HepG2 (cell line): ENCODE measurements around the gene VCX2. TPM values are rescaled to one million over a fixed set of nuclear protein-coding genes. Genes with fewer than 3 reads are reported as not detected.

Experiments used
- ATAC-seq: fragments of 200-7000 bp; cut with Tn5 transposase; 3 replicates; pipeline ENCODE4 v1.9.1; 2020; ENCODE audit warnings: mild to moderate bottlenecking, moderate library complexity
- BruUV-seq: library from RNA; stranded (reverse); fragments of 400-500 nt; replicated peaks from 2 replicates; lab custom pipeline; 2021; lab: Mats Ljungman, UMichigan
- CTCF ChIA-PET: fragments of 300-600 bp; formaldehyde crosslinking; extraction: SDS; loops from one replicate; lab custom pipeline; 2021; ENCODE audit warnings: low total read pairs, inconsistent platforms, low intra/inter-chr PET ratio; lab: Yijun Ruan, JAX
- POLR2A ChIA-PET: fragments of 350-600 bp; sonication (Branson Sonifier 250); formaldehyde crosslinking; loops from one replicate; lab custom pipeline; 2020; ENCODE audit warnings: antibody characterized with exemption, inconsistent platforms; lab: Yijun Ruan, JAX
- DNase-seq: peaks from one replicate; pipeline ENCODE4 v3.0.0-alpha.2; 2015; ENCODE audit warnings: low spot score
- FAIRE-seq: peaks from 3 replicates; lab custom pipeline; 2011; peaks lifted over from hg19 to GRCh38; lab: Jason Lieb, UNC
- H2AFZ ChIP-seq: one replicate; pipeline ENCODE4 v1.6.1; 2011; ENCODE audit warnings: low read length, inconsistent platforms
- H3K27ac ChIP-seq: fragments of 300-600 bp; 3 replicates; pipeline ENCODE4 v1.8.0; 2011; ENCODE audit warnings: mixed run types, mild to moderate bottlenecking, mixed read lengths, low read length, inconsistent platforms; ENCODE audit not compliant: insufficient read depth; ENCODE audit errors: extremely low read length
- H3K27me3 ChIP-seq, 2 experiments: fragments of 200-600 bp in 1 of 2; 2 replicates in 1 of 2; 3 replicates in 1 of 2; pipeline versions ENCODE4 v1.6.0 to v1.8.0; 2011; ENCODE audit warnings: low read length in 2 of 2, mild to moderate bottlenecking in 2 of 2, moderate library complexity in 2 of 2, inconsistent platforms in 1 of 2; ENCODE audit not compliant: insufficient read depth in 2 of 2, control insufficient read depth in 1 of 2
- H3K36me3 ChIP-seq, 2 experiments: fragments of 200-600 bp in 1 of 2; replicated peaks in 1 of 2; 2 replicates in 1 of 2; 3 replicates in 1 of 2; pipeline versions ENCODE4 v1.5.1 to v1.8.0; 2011; ENCODE audit warnings: low read length in 2 of 2, inconsistent platforms in 1 of 2; ENCODE audit not compliant: insufficient read depth in 2 of 2, control insufficient read depth in 1 of 2
- H3K4me1 ChIP-seq: 2 replicates; pipeline ENCODE4 v1.5.1; 2012; ENCODE audit warnings: low read length, inconsistent platforms; ENCODE audit not compliant: insufficient read depth
- H3K4me2 ChIP-seq: 2 replicates; pipeline ENCODE4 v1.6.0; 2011; ENCODE audit warnings: low read depth, low read length, inconsistent platforms
- H3K4me3 ChIP-seq, 3 experiments: fragments of 200-600 bp in 1 of 3; sonication (generic), shearing (Covaris generic) in 1 of 3; replicated peaks in 1 of 3; 2 replicates each; pipeline ENCODE4 v1.5.1; 2011 to 2016; ENCODE audit warnings: low read length in 3 of 3, inconsistent platforms in 2 of 3, low read depth in 2 of 3, mild to moderate bottlenecking in 2 of 3, control low read depth in 1 of 3, mixed read lengths in 1 of 3; ENCODE audit not compliant: insufficient read depth in 1 of 3
- H3K79me2 ChIP-seq: one replicate; pipeline ENCODE4 v1.6.1; 2011; ENCODE audit warnings: low read length, inconsistent platforms; ENCODE audit not compliant: insufficient read depth
- H3K9ac ChIP-seq: 2 replicates; pipeline ENCODE4 v1.6.0; 2011; ENCODE audit warnings: mild to moderate bottlenecking, low read depth, low read length, inconsistent platforms; ENCODE audit not compliant: insufficient read depth
- H3K9me3 ChIP-seq: 2 replicates; pipeline ENCODE4 v1.5.1; 2012; ENCODE audit warnings: mild to moderate bottlenecking, low read length
- H4K20me1 ChIP-seq: 2 replicates; pipeline ENCODE4 v1.6.0; 2011; ENCODE audit warnings: inconsistent platforms, mild to moderate bottlenecking, low read length, moderate library complexity; ENCODE audit not compliant: insufficient read depth
- ERF ChIP-seq: IDR thresholded peaks from 2 replicates; pipeline ENCODE4 v1.6.1; 2018; ENCODE audit warnings: missing biosample characterization, missing genetic modification reagents
- LCORL ChIP-seq, 2 experiments: fragments of 450-650 bp in 1 of 2; sonication (generic) in 1 of 2; formaldehyde crosslinking in 1 of 2; IDR thresholded peaks; 2 replicates each; pipeline versions ENCODE4 v1.5.0 to v1.6.1; 2017 to 2020; ENCODE audit warnings: antibody characterized with exemption in 1 of 2, missing genetic modification reagents in 1 of 2
- SNAI1 ChIP-seq: sonication (generic); formaldehyde crosslinking; IDR thresholded peaks from 2 replicates; pipeline ENCODE4 v1.5.0; 2020; ENCODE audit warnings: mild to moderate bottlenecking, missing genetic modification reagents, borderline replicate concordance
- THYN1 ChIP-seq: sonication (generic); formaldehyde crosslinking; IDR thresholded peaks from 2 replicates; pipeline ENCODE4 v1.8.1; 2023; ENCODE audit warnings: low read depth, mild to moderate bottlenecking, moderate library complexity, missing genetic modification reagents, borderline replicate concordance
- TRIM24 ChIP-seq: sonication (generic); formaldehyde crosslinking; IDR thresholded peaks from 2 replicates; pipeline ENCODE4 v1.8.0; 2022; ENCODE audit warnings: mild to moderate bottlenecking, missing genetic modification reagents
- ZNF124 ChIP-seq: sonication (generic); formaldehyde crosslinking; IDR thresholded peaks from 2 replicates; pipeline ENCODE4 v1.4.0; 2020; ENCODE audit warnings: missing genetic modification reagents
- ZNF331 ChIP-seq: sonication (generic); formaldehyde crosslinking; IDR thresholded peaks from 2 replicates; pipeline ENCODE4 v1.4.0; 2020; ENCODE audit warnings: missing genetic modification reagents
- ZNF615 ChIP-seq: sonication (generic); formaldehyde crosslinking; IDR thresholded peaks from 2 replicates; pipeline ENCODE4 v1.5.0; 2020; ENCODE audit warnings: mild to moderate bottlenecking, missing genetic modification reagents, borderline replicate concordance
- WGBS: methylation state at CpG from one replicate; pipeline ENCODE4 v1.1.6; 2017; ENCODE audit warnings: low lambda C conversion rate; 5-methylcytosine and 5-hydroxymethylcytosine counted together
- in situ Hi-C: cut with HindIII; loops from 2 replicates; pipeline ENCODE4 v1.10.0; 2017; ENCODE audit warnings: low pct_unique_long_range_greater_than_20kb; ENCODE audit not compliant: extremely low pct_ligation_motif_present
- intact Hi-C: fragments of 100-400 bp; cut with micrococcal nuclease; formaldehyde crosslinking; loops from one replicate; pipeline ENCODE4 v1.10.0; 2022; ENCODE audit not compliant: unreplicated experiment
- polyA plus RNA-seq, 8 experiments: library from polyadenylated mRNA; depleted of rRNA in 3 of 8; stranded (reverse) in 7 of 8; unstranded in 1 of 8; fragments of >200 nt; fragmentation: Illumina TruSeq in 4 of 8; extraction: Trizol in 4 of 8; gene quantifications; 2 replicates each; pipeline versions ENCODE4 v1.2.1 to v1.2.3, GENCODE V29; 2011 to 2016; ENCODE audit warnings: low read depth in 4 of 8, missing spikeins in 1 of 8, mixed read lengths in 1 of 8; ENCODE audit not compliant: insufficient read depth in 1 of 8
- total RNA-seq, 5 experiments: library from RNA; depleted of rRNA; stranded (reverse); fragments of >200 nt; fragmentation: Illumina TruSeq; extraction: Trizol; gene quantifications; 2 replicates each; pipeline ENCODE4 v1.2.3, GENCODE V29; 2016; ENCODE audit warnings: low read depth in 1 of 5
- TF ChIP-seq, protein P1 (sequence below): sonication (generic); formaldehyde crosslinking; IDR thresholded peaks from 2 replicates; pipeline ENCODE4 v1.4.0; 2020; ENCODE audit warnings: missing genetic modification reagents, borderline replicate concordance
- TF ChIP-seq, protein P2 (sequence below): sonication (generic); formaldehyde crosslinking; IDR thresholded peaks from 2 replicates; pipeline ENCODE4 v1.5.0; 2020; ENCODE audit warnings: missing genetic modification reagents
- TF ChIP-seq, protein P3 (sequence below): sonication (generic); formaldehyde crosslinking; IDR thresholded peaks from 2 replicates; pipeline ENCODE4 v1.8.1; 2023; ENCODE audit warnings: missing genetic modification reagents, inconsistent platforms, borderline replicate concordance
- TF ChIP-seq, protein P4 (sequence below): sonication (generic); formaldehyde crosslinking; IDR thresholded peaks from 2 replicates; pipeline ENCODE4 v1.8.1; 2023; ENCODE audit warnings: missing genetic modification reagents, mild to moderate bottlenecking, borderline replicate concordance

The VCX2 gene
- total and polyA plus RNA-seq, 2 of the 13 experiments (the other 11 are each of a cell fraction or from before 2014, with no cell fraction given) = not detected

DNA sequence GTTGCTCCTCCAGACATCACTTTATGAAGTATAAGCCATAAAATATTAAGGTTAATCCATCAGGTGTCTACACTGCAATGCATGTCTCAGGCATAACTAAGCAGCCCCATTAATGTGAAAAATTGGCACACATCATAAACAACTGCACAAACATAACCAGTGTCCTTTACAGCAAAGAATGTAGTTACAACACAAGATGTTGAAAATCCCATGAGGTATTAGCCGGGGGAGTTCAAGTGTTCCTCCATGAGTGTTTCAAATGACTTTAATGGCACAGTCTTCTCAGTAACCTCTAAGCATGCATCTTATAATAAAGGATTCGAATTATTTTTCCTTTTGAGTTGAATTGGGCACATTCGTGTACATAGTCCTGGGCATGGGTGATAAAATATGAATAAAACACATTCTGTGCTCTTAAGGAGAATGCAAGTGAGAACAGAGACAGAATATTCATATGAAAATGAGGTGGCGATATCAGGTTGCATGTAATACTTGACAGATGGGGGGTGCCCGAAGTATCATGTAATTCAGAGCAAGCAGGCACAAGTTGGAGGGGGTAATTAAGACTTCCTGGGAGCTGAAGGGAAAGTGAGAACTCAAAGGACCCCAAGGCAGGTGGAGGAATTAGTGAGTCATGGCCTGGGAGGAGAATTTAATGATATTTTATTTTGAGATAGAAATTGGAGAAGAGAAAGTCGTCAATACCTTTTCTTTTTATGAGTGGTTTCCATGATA is 18.2 kb upstream of the VCX2 start (continued):
- TF ChIP-seq, protein P1, sequence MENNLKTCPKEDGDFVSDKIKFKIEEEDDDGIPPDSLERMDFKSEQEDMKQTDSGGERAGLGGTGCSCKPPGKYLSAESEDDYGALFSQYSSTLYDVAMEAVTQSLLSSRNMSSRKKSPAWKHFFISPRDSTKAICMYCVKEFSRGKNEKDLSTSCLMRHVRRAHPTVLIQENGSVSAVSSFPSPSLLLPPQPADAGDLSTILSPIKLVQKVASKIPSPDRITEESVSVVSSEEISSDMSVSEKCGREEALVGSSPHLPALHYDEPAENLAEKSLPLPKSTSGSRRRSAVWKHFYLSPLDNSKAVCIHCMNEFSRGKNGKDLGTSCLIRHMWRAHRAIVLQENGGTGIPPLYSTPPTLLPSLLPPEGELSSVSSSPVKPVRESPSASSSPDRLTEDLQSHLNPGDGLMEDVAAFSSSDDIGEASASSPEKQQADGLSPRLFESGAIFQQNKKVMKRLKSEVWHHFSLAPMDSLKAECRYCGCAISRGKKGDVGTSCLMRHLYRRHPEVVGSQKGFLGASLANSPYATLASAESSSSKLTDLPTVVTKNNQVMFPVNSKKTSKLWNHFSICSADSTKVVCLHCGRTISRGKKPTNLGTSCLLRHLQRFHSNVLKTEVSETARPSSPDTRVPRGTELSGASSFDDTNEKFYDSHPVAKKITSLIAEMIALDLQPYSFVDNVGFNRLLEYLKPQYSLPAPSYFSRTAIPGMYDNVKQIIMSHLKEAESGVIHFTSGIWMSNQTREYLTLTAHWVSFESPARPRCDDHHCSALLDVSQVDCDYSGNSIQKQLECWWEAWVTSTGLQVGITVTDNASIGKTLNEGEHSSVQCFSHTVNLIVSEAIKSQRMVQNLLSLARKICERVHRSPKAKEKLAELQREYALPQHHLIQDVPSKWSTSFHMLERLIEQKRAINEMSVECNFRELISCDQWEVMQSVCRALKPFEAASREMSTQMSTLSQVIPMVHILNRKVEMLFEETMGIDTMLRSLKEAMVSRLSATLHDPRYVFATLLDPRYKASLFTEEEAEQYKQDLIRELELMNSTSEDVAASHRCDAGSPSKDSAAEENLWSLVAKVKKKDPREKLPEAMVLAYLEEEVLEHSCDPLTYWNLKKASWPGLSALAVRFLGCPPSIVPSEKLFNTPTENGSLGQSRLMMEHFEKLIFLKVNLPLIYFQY (CRISPR knock-in tag) = no peak
- no peak for TF ChIP-seq THYN1 (CRISPR knock-in tag)
- TF ChIP-seq, protein P2, sequence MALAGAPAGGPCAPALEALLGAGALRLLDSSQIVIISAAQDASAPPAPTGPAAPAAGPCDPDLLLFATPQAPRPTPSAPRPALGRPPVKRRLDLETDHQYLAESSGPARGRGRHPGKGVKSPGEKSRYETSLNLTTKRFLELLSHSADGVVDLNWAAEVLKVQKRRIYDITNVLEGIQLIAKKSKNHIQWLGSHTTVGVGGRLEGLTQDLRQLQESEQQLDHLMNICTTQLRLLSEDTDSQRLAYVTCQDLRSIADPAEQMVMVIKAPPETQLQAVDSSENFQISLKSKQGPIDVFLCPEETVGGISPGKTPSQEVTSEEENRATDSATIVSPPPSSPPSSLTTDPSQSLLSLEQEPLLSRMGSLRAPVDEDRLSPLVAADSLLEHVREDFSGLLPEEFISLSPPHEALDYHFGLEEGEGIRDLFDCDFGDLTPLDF (CRISPR knock-in tag) = no peak

DNA sequence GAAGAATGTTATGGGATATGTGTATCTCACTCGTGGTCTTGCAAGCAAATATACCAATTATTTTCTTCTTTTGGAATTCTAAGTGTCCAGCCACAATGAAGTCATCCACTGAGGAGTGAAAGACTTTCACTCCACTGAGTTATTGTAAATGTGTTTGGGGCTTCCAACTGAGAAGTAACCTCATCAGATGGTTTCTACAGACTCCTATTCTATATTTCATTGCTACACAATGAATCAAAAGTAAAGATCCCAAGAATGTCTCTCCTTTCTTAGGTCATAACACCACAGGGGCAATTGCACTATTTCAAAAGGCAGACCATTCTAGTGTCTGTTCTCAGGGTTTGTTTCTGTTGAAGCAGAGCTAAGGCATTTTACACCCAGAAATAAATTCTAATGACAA is 12.3 kb upstream of the VCX2 start:
- FAIRE-seq (no peak), DNase-seq (no peak), ATAC-seq (no peak)
- POLR2A ChIA-PET = no interaction called here
- H2AFZ ChIP-seq = no peak overlapping the region
- H3K9me3 ChIP-seq = no peaks in the 10 kb centered on the region
- H3K4me2 ChIP-seq = no peak overlapping the region
- no peaks in the 10 kb centered on the region for H4K20me1 ChIP-seq
- no peak overlapping the region for H3K27ac ChIP-seq
- H3K27me3 ChIP-seq = no peaks in the 10 kb centered on the region
- H3K36me3 ChIP-seq = no peaks in the 10 kb centered on the region
- no peak overlapping the region for H3K9ac ChIP-seq
- H3K4me3 ChIP-seq = no peak overlapping the region
- intact Hi-C loops = no loop called here
- TF ChIP-seq TRIM24 (CRISPR knock-in tag) (no peak), ZNF331 (CRISPR knock-in tag) (no peak), SNAI1 (CRISPR knock-in tag) (no peak), LCORL (IDR thresholded peaks at IDR 0.05) (no peak), LCORL (CRISPR knock-in tag; IDR thresholded peaks at IDR 0.05) (no peak), ERF (CRISPR knock-in tag) (no peak), ZNF124 (CRISPR knock-in tag) (no peak), ZNF615 (no peak)
- TF ChIP-seq, protein P3, sequence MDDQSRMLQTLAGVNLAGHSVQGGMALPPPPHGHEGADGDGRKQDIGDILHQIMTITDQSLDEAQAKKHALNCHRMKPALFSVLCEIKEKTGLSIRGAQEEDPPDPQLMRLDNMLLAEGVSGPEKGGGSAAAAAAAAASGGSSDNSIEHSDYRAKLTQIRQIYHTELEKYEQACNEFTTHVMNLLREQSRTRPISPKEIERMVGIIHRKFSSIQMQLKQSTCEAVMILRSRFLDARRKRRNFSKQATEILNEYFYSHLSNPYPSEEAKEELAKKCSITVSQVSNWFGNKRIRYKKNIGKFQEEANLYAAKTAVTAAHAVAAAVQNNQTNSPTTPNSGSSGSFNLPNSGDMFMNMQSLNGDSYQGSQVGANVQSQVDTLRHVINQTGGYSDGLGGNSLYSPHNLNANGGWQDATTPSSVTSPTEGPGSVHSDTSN = no peak
- TF ChIP-seq, protein P4, sequence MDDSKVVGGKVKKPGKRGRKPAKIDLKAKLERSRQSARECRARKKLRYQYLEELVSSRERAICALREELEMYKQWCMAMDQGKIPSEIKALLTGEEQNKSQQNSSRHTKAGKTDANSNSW (CRISPR knock-in tag) = no peak
- 25% methylated on average over 1 of the region's 1 CpG for WGBS
- BruUV-seq = no TSS peak
- in situ Hi-C loops = no loop called here
- CTCF ChIA-PET = no interaction called here
- no peaks in the 10 kb centered on the region for H3K4me1 ChIP-seq
- no peaks in the 10 kb centered on the region for H3K79me2 ChIP-seq
